HG03108 (cell line): ENCODE data around the gene FHIT.

Experiments
- ATAC-seq: cut with Tn5 transposase; IDR thresholded peaks from one replicate; pipeline ENCODE4 v1.9.1; 2021; ENCODE audit warnings: moderate library complexity; ENCODE audit not compliant: unreplicated experiment

The FHIT gene

DNA sequence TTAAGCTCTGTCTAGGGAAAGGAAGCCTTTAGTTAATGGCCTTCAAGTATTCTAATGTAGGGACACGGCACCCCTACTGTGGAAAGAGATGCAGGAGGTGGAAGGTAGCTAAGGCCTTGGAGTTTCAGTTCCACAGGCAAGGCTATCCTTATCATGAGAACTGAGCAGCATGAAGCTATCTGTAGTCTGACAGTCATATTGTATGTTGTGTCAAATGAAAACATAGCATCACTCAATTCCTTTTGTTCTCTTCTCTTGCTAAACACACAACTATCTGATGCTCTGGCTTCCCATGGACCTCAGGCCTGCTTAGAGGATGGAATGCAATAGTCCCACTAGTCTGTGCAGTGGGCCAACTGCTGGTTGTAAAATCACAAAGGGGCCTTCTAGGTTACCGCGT is 380.9 kb downstream of the FHIT start:
- no peak for ATAC-seq

DNA sequence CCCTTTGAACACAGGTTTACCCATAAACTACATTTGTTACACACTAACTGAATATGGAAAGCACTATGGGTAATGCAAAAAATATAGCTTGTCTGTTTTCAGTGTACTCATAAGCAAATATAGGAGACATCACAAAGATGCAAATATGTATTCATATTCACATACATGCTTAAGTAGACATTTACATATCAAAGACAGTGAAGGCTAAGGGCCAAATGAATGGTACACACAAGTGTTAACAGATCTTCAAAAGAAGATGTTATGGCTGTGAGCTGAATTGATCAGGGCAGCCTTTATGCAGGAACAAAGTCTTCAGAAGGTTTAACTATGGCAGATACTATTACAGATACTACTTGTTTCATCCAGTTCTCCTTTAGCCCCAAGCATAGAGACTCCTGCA is 384.1 kb downstream of the FHIT start:
- ATAC-seq, result no peak

DNA sequence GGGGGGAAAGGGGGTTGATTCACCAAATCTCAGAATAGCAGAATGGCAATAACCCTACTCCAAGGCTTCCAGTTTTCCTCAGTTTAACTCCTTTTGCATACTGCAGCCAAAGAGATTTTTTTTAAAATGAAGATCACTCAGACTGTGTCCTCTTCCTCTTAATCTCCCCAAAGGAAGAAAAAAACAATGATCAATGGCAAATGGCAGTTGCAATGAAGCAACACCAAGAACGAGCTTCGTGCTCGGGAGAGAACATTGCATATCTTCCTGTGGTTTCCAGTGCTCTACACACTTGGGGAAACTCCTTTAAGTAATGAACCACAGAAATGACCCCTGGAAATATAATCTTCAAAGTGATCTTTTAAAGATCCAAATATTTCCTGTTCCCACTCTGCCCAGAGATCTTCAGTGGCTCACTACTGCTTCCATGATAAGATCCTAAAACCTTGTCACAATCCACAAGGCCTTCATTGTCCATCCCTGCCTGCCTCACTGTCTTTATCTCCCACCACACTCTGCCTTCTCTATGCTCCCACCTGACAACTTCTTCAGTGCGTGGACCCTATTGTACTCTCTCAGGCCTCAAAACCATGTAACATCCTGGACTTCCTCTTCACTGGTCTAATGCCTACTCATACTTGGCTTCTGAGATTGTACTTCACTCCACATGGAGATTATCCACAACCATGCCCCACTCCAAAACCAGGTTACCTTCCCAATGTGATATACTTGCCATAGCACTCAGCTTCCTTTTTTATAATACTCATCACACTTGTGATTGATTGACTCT is 394.8 kb downstream of the FHIT start:
- no peak for ATAC-seq

DNA sequence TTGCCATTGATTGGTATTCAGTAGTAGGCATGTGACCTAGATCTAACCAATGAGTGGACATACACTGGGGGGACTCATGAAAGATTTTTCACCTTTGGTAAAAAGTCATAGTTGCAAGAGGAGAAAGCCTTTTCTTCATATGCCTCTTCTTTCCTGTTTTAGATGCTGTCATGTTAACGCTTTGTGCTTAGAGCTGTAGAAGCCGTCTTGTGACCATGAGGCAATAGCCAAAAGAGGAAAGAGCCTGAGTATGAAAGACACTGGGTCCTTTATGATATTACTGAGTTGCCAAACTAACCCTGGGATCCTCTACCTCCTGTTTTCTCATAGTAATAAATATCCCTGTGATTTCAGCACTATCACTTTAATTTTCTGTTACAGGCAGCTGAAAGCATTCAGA is 396.0 kb downstream of the FHIT start:
- ATAC-seq, result no peak

DNA sequence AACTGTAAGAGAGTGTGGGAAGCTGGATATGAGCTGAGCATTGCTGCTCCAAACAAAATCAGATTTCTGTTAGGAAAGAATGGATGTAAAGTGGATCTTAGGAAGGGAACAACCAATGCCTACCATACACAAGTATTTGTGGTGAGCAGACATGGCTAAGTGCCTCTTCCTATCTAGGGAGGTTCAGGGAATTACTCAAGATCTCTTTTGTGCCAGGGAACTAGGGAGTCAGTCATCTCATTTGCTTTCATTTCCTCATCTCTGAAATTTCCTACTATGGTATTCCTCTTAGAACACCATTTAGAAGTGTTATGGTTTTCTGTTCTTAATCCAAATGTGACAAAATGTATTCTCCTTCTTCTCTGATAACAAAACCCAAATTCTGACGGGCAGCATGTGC is 396.5 kb downstream of the FHIT start:
- no peak for ATAC-seq

DNA sequence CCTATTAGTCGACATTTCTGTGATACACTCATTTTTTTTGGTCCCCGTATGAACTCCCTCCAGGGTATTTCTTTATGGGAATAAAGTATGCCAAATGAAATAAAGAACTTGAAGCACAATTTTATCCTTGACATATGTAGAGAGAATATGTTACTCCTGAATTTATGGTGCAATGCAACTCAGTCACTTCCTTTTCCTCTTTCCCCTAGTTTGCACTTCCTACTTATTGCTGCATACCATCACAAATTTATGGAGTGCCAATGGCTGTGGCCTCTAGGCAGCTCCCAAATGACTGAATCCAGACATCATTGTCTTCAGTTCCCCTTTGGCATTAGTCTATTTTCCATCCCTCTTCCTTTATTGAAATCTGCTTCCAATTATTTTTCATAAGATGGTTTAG is 403.5 kb downstream of the FHIT start:
- no peak for ATAC-seq

- no peak for ATAC-seq
Measured at GRCh38 chr3:60844256-60844655, 407.0 kb downstream of the FHIT start.

- no peak for ATAC-seq
Measured at GRCh38 chr3:60841355-60841754, 409.9 kb downstream of the FHIT start.

DNA sequence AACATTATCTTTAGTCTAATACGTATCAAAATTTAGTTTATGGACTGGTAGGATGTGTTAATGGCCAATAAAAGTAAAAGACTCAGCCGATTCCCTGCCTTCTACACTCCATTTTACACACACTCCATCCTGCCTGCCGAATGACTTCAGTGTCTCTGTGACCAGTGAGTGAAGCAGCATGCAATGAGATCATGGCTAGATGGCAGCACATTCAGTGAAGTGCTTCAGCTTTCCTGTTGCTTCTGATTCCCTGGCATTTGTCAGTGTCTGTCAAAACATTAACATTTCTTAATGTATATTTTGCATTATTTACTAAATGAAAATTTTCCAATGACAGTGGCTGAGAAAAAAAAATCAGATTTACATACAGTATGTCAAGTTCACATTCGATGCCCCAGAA is 412.0 kb downstream of the FHIT start:
- ATAC-seq, result no peak

DNA sequence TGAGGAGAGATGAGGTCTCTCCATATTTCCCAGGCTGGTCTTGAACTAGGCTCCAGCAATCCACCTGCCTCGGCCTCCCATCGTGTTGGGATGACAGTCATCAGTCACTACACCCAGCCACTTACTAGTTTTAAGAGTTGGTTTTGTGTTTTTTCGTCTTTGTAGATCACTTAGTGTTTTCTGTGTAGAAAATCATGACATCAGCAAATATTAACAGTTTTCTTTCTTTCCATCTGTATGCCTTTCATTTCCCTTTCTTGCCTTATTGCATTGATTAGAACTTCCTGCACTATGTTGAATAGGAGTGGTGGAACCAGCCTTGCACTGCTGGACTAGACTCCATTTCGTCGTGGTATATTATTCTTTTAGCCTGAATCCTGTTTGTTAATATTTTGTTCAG is 415.5 kb downstream of the FHIT start:
- ATAC-seq, result no peak

- ATAC-seq, result no peak
Measured at GRCh38 chr3:60829058-60829457, 422.2 kb downstream of the FHIT start.

DNA sequence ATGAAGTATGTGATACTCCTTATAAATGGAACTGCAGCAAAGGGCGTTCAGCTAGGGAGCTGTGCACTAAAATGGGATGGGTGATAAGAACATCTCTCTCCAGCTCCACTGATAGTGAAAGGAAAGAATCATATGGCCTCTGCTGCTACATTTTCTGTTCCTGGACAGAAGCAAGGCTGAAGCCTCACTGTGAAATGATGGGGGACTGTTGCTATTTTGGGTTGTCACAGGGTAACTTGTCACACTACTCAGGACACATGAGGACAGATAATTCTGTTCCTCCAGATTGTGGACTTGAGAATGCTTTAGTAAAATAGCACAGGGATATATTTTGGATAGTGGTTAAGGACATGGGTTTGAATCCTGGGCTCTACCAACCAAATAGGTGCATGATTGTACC is 423.6 kb downstream of the FHIT start:
- ATAC-seq, result no peak

GRCh38 chr3:60826511-60826910 is 424.7 kb downstream of the FHIT start:
- no peak for ATAC-seq

- ATAC-seq, result no peak
Measured at GRCh38 chr3:60812502-60812901, 438.8 kb downstream of the FHIT start.

DNA sequence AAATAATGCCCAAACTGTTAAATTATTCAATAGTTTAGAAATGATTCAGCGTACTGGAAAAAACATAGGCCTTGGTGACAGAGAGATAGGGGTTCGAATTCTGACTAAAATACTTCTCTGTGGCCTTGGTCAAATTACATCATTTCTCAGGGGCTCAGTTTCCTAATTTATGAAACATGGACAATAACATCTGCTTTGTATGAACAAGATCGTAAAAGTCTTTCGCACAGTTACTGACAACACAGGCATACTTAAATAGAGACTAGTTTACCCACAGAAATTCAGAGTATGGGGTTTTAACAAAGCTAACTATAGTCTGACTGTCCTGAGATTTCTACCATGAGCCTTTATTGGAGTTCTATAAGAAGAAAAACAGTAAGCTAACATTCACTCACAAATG is 440.4 kb downstream of the FHIT start:
- no peak for ATAC-seq

DNA sequence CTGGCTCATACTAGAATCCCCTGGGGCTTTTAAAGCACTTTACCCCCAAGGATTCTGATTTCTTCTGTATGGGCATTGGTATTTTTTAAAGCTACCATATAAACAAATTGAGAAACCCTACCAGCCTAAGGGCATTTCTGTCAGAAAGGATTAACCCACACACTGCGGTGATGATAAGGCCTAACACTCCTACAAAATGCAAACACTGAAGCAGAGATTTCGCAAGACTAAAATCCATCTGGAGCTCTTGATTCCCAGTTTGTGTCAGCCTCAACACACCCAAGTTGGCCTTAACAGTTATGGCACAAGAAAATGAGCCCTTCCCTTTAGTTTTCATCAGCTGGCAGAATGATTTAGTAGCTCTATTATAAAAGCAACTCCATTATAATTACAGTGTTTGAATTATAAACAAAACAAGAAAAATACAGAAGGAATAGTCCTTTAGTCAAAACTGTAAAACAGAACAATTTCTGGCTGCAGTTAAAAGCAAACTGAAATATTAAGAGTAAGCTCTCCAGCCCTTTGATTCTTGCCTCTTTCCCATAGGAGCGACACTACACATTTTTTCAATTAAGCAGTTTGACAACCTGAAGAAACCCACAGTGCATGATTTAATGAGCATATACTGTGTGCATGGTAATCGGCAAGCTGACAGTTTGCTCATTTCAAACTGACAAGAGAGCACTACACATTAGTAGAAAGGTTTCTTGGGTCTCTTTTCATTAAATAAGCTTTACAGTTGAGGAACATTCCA is 441.2 kb downstream of the FHIT start:
- no peak for ATAC-seq

DNA sequence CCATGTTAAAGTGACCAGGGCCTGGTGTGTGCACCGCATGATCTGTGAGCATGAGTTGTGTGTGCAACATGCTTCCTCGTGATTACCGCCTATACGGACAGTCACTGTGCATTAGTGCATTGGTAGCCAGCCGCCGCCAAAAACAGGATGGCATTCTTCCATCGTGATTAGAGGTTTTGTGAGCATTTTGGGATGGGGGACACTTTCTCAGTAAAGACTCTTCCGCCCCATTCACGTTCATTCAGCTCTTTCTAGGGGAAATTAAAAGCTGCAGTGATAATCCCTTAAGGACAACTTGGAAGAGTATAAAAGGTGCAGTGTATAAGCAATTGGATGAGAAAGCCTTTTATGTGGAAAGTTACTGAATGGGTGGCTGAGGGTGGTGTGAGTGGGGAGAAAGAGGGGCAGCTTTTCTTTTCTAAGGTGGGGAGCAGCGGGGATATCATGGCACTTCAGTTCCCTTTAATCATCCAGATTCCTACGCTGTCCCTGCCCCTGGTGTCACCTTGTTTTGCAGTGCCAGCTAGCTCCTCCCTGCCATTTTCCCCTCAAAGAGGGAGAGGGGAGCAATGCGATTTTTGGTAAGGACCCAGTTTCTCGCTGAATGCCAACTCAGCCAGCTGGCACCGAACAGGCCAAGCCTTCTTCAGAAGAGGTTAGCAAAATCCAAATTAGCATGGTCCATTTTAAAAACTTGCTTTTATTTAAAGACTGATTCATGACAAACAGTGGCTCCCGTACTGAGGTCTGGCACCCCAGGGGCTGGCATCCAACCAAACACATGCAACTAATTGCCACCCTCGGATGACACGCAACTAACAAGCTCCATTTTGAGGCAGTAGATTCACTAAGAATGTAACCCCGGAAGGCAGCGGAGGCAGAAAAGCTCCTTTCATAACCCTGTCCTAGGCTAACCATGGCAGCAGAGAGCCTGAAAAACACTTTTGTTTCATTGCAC is 447.8 kb downstream of the FHIT start:
- no peak for ATAC-seq

- no peak for ATAC-seq
Measured at GRCh38 chr3:60801307-60801706, 449.9 kb downstream of the FHIT start.

GRCh38 chr3:60798456-60798855 is 452.8 kb downstream of the FHIT start:
- no peak for ATAC-seq

- ATAC-seq, result no peak
Measured at GRCh38 chr3:60792249-60792852, 458.9 kb downstream of the FHIT start.

GRCh38 chr3:60788185-60788584 is 463.1 kb downstream of the FHIT start:
- no peak for ATAC-seq
